WI38 (cell line): ENCODE results near the gene NSUN6.

Experiments
- H3K4me3 ChIP-seq: 2 replicates; pipeline ENCODE4 v1.5.1; 2011; ENCODE audit warnings: low read depth, mild to moderate bottlenecking, control low read depth, low read length
- TF ChIP-seq, protein P1 (sequence below): IDR thresholded peaks from 2 replicates; pipeline ENCODE4 v1.5.1; 2012; ENCODE audit warnings: low read depth, mild to moderate bottlenecking, control low read depth, low read length

Gene NSUN6

GRCh38 chr10:18556522-18557147, 94.8 kb downstream of the NSUN6 start:
- H3K4me3 ChIP-seq: no peak overlapping the region
- TF ChIP-seq, protein P1, sequence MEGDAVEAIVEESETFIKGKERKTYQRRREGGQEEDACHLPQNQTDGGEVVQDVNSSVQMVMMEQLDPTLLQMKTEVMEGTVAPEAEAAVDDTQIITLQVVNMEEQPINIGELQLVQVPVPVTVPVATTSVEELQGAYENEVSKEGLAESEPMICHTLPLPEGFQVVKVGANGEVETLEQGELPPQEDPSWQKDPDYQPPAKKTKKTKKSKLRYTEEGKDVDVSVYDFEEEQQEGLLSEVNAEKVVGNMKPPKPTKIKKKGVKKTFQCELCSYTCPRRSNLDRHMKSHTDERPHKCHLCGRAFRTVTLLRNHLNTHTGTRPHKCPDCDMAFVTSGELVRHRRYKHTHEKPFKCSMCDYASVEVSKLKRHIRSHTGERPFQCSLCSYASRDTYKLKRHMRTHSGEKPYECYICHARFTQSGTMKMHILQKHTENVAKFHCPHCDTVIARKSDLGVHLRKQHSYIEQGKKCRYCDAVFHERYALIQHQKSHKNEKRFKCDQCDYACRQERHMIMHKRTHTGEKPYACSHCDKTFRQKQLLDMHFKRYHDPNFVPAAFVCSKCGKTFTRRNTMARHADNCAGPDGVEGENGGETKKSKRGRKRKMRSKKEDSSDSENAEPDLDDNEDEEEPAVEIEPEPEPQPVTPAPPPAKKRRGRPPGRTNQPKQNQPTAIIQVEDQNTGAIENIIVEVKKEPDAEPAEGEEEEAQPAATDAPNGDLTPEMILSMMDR: no peak

GRCh38 chr10:18554479-18554878, 96.9 kb downstream of the NSUN6 start:
- TF ChIP-seq, protein P1: no peak

GRCh38 chr10:18551473-18551872, 99.9 kb downstream of the NSUN6 start:
- TF ChIP-seq, protein P1: no peak
- H3K4me3 ChIP-seq: no peak overlapping the region

More at GRCh38 chr10:18554479-18554878, 96.9 kb downstream of the NSUN6 start:
- H3K4me3 ChIP-seq: no peak overlapping the region

- no peak overlapping the region for H3K4me3 ChIP-seq
- TF ChIP-seq, protein P1: no peak
Observed at GRCh38 chr10:18549105-18549504, 102.3 kb downstream of the NSUN6 start.

GRCh38 chr10:18545621-18546305, 105.6 kb downstream of the NSUN6 start:
- no peak overlapping the region for H3K4me3 ChIP-seq
- TF ChIP-seq, protein P1: no peak

GRCh38 chr10:18542832-18543231, 108.6 kb downstream of the NSUN6 start:
- TF ChIP-seq, protein P1: no peak
- H3K4me3 ChIP-seq: no peak overlapping the region

DNA sequence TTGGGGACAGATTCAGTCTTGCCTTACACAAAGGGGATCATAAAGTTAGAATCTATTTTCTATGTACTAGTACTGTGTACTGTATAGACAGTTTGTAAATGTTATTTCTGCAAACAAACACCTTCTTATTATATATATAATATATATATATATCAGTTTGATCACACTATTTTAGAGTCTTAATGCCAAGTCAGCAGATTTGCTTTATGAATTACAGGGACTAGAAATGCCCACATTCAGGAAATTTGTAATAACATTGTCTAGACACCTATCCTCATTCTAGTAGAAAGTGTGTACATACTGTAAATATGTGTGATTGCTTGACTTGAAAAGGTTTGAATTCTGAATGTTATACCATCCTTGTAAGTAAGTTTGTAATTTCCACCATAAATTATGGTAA, 111.2 kb downstream of the NSUN6 start:
- TF ChIP-seq, protein P1: no peak
- H3K4me3 ChIP-seq: no peak overlapping the region
